Subcutaneous abdominal adipose tissue (tissue), 5 donors: ENCODE data around the gene FUBP1.
"Not testable (repeated sequence)": the region's sequence is repeated elsewhere in the genome, so short reads cannot be mapped to it uniquely, and the experiment has no call there.

Source experiments
- H3K27ac ChIP-seq: one replicate; pipeline ENCODE4 v1.7.0; 2013; ENCODE audit warnings: low read depth, mild to moderate bottlenecking, inconsistent platforms, low read length, moderate library complexity
- H3K27me3 ChIP-seq, 5 donors: one replicate each; pipeline ENCODE4 v1.7.0; 2013; ENCODE audit warnings: low read length in 5 of 5, inconsistent platforms in 1 of 5; ENCODE audit not compliant: control insufficient read depth in 5 of 5, insufficient read depth in 4 of 5
- H3K36me3 ChIP-seq, 5 donors: one replicate each; pipeline ENCODE4 v1.7.0; 2013; ENCODE audit warnings: low read length in 5 of 5; ENCODE audit not compliant: control insufficient read depth in 5 of 5, insufficient read depth in 5 of 5
- H3K4me1 ChIP-seq, 5 donors: one replicate each; pipeline ENCODE4 v1.7.0; 2013; ENCODE audit warnings: low read length in 5 of 5, mild to moderate bottlenecking in 3 of 5, moderate library complexity in 1 of 5; ENCODE audit not compliant: control insufficient read depth in 5 of 5, insufficient read depth in 5 of 5
- H3K4me3 ChIP-seq, 5 donors: one replicate each; pipeline ENCODE4 v1.7.0; 2013; ENCODE audit warnings: low read length in 5 of 5, low read depth in 1 of 5
- H3K9ac ChIP-seq, 5 donors: one replicate each; pipeline ENCODE4 v1.7.0; 2013; ENCODE audit warnings: low read length in 5 of 5, mild to moderate bottlenecking in 4 of 5, moderate library complexity in 3 of 5
- H3K9me3 ChIP-seq, 5 donors: one replicate each; pipeline ENCODE4 v1.7.0; 2013; ENCODE audit warnings: low read length in 5 of 5; ENCODE audit not compliant: control insufficient read depth in 5 of 5
- donor health status: healthy.
- donor health status: healthy.
- donor health status: healthy.
- donor health status: healthy.
- donor health status: healthy.

The FUBP1 gene

DNA sequence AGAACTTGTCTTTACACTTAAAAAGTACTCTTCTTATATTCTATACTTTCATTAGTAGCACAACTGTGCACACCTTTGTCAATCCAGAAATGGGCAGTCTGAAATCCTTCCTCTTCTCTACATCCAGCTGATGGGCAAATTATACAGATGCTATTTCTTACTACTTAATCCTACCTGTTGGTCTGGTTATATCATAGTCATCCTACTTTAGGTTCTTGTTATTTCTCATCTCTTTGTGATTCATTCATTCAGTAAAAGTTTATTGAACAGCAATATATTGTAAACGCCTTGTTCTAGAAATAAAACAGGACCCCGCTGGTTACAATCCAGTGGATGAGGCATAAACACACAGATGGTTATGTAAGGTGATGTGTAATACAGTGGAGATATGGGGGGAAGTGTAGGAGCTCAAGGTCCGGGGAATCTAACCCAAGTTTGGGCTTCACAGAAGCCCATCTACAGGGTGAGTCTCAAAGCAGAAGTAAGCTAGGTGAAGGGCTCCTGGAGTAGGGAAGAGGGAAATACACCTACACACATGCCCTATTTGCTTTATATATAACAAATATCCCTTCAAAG is 11.8 kb upstream of the FUBP1 start:
- no peak overlapping the region for H3K27ac ChIP-seq
- peaks cover 0 to 9% (median 0%) of the 10 kb centered on the region in 5 donors for H3K36me3 ChIP-seq
- no peaks in the 10 kb centered on the region for H3K27me3 ChIP-seq
- H3K9ac ChIP-seq = no peak overlapping the region
- H3K4me1 ChIP-seq = no peaks in the 10 kb centered on the region
- H3K9me3 ChIP-seq = no peaks in the 10 kb centered on the region
- H3K4me3 ChIP-seq = no peak overlapping the region

DNA sequence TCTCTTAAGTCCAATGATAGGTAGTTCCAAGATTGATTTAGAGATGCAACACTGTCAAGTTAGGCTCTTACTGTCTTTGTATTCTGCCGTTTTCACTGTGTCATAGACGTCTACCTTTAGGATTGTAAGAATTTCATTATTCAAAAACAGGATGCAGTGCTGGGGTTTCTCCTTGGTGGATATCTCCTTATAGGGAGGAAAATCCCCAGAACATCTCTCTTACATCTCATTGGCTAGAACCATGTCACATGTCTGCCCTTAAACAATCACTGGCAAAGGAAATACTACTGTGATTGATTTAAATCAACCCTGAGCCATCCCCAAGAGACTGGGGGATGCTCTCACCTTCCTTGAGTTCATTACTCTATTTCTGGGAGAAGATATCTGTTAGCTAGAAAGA is 10.9 kb upstream of the FUBP1 start:
- H3K9me3 ChIP-seq = no peaks in the 10 kb centered on the region
- H3K4me1 ChIP-seq = no peaks in the 10 kb centered on the region
- no peak overlapping the region for H3K4me3 ChIP-seq
- no peak overlapping the region for H3K9ac ChIP-seq
- H3K27me3 ChIP-seq = no peaks in the 10 kb centered on the region
- peaks cover 0 to 5% (median 0%) of the 10 kb centered on the region in 5 donors for H3K36me3 ChIP-seq
- H3K27ac ChIP-seq = no peak overlapping the region

DNA sequence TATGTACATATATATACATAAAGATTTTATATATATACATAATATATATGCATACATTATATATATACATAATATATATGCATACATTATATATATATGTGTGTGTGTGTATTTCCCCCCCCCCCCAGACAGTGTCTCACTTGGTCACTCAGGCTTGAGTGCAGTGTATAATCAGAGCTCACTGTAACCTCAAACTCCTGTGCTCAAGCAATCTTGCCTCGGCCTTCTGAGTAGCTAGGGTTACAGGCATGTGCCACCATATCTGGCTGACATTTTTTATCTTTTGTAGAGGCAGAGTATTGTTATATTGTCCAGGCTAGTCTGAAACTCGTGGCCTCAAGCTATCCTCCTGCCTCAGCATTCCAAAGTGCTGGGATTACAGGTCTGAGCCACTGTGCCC is 9.0 kb upstream of the FUBP1 start:
- H3K4me3 ChIP-seq = no peak overlapping the region
- no peaks in the 10 kb centered on the region for H3K4me1 ChIP-seq

DNA sequence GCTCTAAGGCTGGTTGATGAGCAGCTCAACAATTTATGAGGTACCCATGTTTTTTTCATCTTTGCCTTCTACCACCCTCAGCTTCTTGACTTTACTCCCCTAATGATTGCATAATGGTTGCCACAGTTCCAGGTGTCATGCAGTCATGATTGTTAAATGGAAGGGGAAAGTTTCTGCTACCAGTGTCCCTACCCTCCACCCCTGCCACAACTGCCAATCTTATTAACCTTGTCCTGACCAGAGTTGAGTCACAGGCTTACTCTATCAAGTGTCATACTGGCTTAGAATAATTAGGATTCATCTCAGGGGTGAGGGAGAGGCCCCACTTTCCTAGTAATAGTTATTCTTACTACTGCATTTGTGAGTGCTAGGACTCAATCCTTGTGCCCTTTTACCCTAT is 7.9 kb upstream of the FUBP1 start:
- H3K36me3 ChIP-seq = peaks cover 0 to 5% (median 0%) of the 10 kb centered on the region in 5 donors
- no peak overlapping the region for H3K9ac ChIP-seq
- H3K27ac ChIP-seq = no peak overlapping the region
- no peaks in the 10 kb centered on the region for H3K9me3 ChIP-seq
- no peaks in the 10 kb centered on the region for H3K27me3 ChIP-seq
- no peaks in the 10 kb centered on the region for H3K4me1 ChIP-seq
- H3K4me3 ChIP-seq = no peak overlapping the region

More for the DNA sequence above, 9.0 kb upstream of the FUBP1 start:
- Histone ChIP-seq H3K27ac (no peak overlapping the region), H3K9me3 (no peaks in the 10 kb centered on the region), H3K27me3 (no peaks in the 10 kb centered on the region), H3K36me3 (peaks cover 0 to 2% (median 0%) of the 10 kb centered on the region in 5 donors), H3K9ac (no peak overlapping the region)

DNA sequence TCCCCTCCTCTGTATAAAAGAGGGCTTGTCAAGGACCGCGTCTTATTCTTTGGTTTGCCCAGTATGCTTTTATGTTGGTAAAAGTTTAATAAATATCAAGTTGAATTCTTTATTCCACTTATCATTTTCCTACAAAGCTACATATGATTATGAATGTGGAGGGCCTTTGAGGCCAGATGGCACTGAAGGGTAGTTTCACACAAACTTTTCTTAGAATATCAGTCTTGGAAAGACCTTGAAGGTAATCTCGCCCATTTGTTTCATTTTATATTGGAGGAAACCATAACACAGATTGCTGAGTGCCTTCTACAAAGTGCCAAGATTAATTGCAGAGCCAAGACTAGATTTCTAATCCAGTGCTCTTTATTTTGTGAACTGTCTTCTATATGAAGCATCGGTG is 5.8 kb upstream of the FUBP1 start:
- H3K4me3 ChIP-seq = no peak overlapping the region
- no peak overlapping the region for H3K9ac ChIP-seq
- H3K9me3 ChIP-seq = no peaks in the 10 kb centered on the region
- no peak overlapping the region for H3K27ac ChIP-seq
- H3K36me3 ChIP-seq = peaks cover 0 to 5% (median 0%) of the 10 kb centered on the region in 5 donors
- peaks cover 0 to 13% (median 7%) of the 10 kb centered on the region in 5 donors for H3K4me1 ChIP-seq
- no peaks in the 10 kb centered on the region for H3K27me3 ChIP-seq

DNA sequence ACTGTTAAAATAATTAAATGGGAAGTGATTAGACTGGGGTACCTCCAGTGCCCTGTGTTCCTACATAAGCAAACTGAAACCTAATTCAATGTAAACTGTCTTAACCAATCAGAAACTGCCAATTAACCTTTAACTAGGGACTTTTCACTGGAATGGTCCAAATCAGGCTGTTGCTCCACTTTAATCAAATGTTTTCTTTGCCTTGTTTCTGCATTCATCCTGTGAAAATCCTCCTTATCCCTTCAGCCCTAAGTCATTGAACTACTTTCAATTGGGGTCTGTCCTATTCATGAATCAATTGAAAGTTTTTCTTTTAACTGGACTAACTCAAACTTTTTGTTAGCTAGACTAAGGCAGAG is 5.1 kb upstream of the FUBP1 start:
- Histone ChIP-seq H3K27ac (no peak overlapping the region), H3K9ac (no peak overlapping the region), H3K4me3 (no peak overlapping the region), H3K36me3 (peaks cover 0 to 5% (median 0%) of the 10 kb centered on the region in 5 donors), H3K27me3 (no peaks in the 10 kb centered on the region), H3K9me3 (no peaks in the 10 kb centered on the region), H3K4me1 (peaks cover 0 to 15% (median 9%) of the 10 kb centered on the region in 5 donors)

DNA sequence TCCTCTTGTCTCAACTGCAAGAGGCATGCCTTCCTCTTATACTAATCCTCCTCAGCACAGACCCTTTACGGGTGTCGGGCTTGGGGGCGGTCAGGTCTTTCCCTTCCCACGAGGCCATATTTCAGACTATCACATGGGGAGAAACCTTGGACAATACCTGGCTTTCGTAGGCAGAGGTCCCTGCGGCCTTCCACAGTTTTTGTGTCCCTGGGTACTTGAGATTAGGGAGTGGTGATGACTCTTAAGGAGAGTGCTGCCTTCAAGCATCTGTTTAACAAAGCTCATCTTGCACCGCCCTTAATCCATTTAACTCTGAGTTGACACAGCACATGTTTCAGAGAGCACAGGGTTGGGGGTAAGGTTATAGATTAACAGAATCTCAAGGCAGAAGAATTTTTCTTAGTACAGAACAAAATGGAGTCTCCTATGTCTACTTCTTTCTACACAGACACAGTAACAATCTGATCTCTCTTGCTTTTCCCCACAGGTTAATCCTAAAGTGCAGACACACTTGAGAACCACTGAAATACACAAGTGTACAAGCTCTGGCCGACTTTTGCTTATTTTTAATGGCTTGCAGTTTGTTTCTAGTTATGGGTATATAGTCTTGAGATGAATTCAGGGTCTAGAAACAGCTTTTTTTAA is 4.6 kb upstream of the FUBP1 start:
- not testable (repeated sequence) for H3K36me3 ChIP-seq, H3K9me3 ChIP-seq, H3K27me3 ChIP-seq, H3K9ac ChIP-seq, H3K4me3 ChIP-seq, H3K27ac ChIP-seq
- peaks cover 0 to 15% (median 9%) of the 10 kb centered on the region in 5 donors for H3K4me1 ChIP-seq

DNA sequence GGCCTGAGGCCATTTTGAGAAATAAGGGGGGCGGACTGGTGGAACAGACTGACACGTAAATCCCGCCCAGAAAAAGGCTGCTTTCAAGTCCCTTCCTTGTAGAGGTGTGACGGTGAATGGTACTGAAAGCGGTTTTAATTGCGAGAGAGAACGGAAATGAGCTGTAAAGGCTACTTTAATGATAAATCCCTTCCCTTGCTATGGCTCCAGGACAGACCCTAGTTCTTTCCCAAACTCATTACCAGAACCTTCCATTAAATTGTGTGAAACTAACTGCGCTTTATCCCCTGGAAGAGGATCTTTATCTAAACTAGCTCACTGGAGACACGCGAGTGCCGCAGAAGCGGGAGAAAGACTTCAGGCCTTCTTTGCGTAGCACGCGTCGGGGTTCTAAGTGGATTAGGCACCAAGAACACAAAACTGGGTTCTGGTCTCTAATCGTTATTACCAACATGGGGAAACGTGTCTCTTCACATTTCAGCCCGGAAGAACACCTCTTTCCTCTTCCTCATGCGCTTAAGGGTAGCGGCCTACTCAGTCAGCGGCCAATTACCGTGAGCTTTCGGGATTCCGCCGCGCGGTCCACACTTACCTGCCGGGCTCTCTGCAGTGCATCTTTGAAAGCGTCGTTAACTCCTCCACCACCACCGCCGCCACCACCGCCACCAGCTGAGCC is 441 bp downstream of the FUBP1 start:
- Histone ChIP-seq H3K9ac (peak overlapping the region; percentile 99 to 100 (median 100)), H3K36me3 (peaks cover 0 to 6% (median 3%) of the 10 kb centered on the region in 5 donors), H3K27me3 (no peaks in the 10 kb centered on the region), H3K4me1 (peaks cover 4 to 51% (median 38%) of the 10 kb centered on the region in 5 donors), H3K4me3 (peak overlapping the region; percentile 85 to 99 (median 94)), H3K9me3 (no peaks in the 10 kb centered on the region), H3K27ac (peak overlapping the region; percentile 100)

DNA sequence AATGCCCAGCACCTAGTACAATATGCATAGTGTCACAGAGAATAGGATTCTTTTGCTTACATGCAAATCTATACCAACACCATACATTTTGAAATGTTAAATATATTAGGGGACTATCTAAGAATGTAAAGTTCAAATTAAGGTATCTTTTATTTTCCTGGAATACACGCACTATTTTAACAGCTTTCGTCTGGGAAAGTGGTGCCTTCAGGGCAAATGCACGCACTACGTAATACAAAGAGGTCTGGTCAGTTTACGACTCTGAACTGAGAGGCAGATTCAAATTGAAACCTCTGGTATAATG is 931 bp downstream of the FUBP1 start:
- H3K9me3 ChIP-seq = no peaks in the 10 kb centered on the region
- H3K27me3 ChIP-seq = no peaks in the 10 kb centered on the region
- peak overlapping the region; percentile 85 to 99 (median 94) for H3K4me3 ChIP-seq
- peak overlapping the region; percentile 100 for H3K27ac ChIP-seq
- peak overlapping the region; percentile 99 to 100 (median 100) for H3K9ac ChIP-seq
- peaks cover 4 to 51% (median 38%) of the 10 kb centered on the region in 5 donors for H3K4me1 ChIP-seq
- peaks cover 0 to 6% (median 3%) of the 10 kb centered on the region in 5 donors for H3K36me3 ChIP-seq

DNA sequence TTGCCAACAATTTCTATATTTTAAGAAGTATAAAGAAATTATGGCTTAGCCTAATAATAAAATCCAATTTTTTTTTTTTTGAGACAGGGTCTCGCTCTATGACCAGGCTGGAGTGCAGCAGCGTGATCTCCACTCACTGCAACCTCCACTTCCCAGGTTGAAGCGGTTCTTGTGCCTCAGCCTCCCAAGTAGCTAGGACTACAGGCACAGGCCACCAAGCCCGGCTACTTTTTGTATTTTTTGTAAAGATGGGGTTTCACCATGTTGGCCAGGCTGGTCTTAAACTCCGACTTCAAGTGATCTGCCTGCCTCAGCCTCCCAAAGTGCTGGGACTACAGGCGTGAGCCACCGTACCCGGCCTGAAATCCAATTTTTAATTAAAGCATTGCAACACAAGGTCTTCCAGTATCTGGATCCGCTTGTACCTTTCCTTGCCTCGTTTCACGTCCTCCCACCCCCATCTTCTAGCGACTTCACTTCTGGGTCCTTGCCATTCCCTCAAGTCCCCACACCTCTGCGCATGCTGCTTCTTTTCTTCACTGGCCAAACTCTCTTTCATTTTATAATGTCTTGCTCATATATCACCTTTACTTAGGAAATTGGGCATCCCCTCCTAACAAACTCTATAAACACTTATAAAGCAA is 2.3 kb downstream of the FUBP1 start:
- Histone ChIP-seq H3K9ac (peak overlapping the region in 2 of 5 donors; percentile 30 to 39), H3K27ac (peak overlapping the region; percentile 100), H3K36me3 (peaks cover 0 to 6% (median 0%) of the 10 kb centered on the region in 5 donors), H3K4me1 (peaks cover 4 to 53% (median 38%) of the 10 kb centered on the region in 5 donors), H3K9me3 (no peaks in the 10 kb centered on the region), H3K4me3 (peak overlapping the region; percentile 85 to 99 (median 94)), H3K27me3 (no peaks in the 10 kb centered on the region)
